Lower leg skin (tissue), 4 donors: ENCODE measurements around the gene GABARAP. TPM values are rescaled to one million over a fixed set of nuclear protein-coding genes. Genes with fewer than 3 reads are reported as not detected.

Source experiments
- DNase-seq, 2 donors: peaks; one replicate each; pipeline ENCODE4 v3.0.0-alpha.2; 2019; ENCODE audit warnings: low spot score in 2 of 2
- H3K4me3 ChIP-seq: fragments of 200-600 bp; sonication (generic); 2 replicates; pipeline ENCODE4 v1.5.1; 2017; ENCODE audit warnings: mild to moderate bottlenecking, low read depth; ENCODE audit not compliant: poor library complexity, severe bottlenecking
- POLR2A ChIP-seq, 2 donors: fragments of 450-650 bp; IDR thresholded peaks; one replicate each; pipeline ENCODE4 v1.6.1; 2016 to 2017; ENCODE audit warnings: antibody characterized with exemption in 2 of 2, mild to moderate bottlenecking in 1 of 2, moderate library complexity in 1 of 2
- WGBS, 2 donors: methylation state at CpG; one replicate each; pipeline ENCODE4 v1.1.5; 2018; 5-methylcytosine and 5-hydroxymethylcytosine counted together
- intact Hi-C: fragments of 100-400 bp; cut with DNase I; formaldehyde crosslinking; loops from one replicate; pipeline ENCODE4 v1.15.0; 2023; ENCODE audit warnings: low total_unique reads
- total RNA-seq, 4 donors: library from RNA; depleted of rRNA; stranded (reverse); fragments of >200 nt; gene quantifications; one replicate each; pipeline ENCODE4 v1.1.0, GENCODE V29; 2016
- TF ChIP-seq, protein P1 (sequence below), 3 donors: fragments of 450-650 bp; IDR thresholded peaks; one replicate each; pipeline ENCODE4 v1.5.1; 2016; ENCODE audit warnings: antibody characterized with exemption in 3 of 3, mild to moderate bottlenecking in 3 of 3, moderate library complexity in 2 of 3

Gene GABARAP
- total RNA-seq, 4 donors from 2014 or later = 253 to 667 (median 538) TPM

DNA sequence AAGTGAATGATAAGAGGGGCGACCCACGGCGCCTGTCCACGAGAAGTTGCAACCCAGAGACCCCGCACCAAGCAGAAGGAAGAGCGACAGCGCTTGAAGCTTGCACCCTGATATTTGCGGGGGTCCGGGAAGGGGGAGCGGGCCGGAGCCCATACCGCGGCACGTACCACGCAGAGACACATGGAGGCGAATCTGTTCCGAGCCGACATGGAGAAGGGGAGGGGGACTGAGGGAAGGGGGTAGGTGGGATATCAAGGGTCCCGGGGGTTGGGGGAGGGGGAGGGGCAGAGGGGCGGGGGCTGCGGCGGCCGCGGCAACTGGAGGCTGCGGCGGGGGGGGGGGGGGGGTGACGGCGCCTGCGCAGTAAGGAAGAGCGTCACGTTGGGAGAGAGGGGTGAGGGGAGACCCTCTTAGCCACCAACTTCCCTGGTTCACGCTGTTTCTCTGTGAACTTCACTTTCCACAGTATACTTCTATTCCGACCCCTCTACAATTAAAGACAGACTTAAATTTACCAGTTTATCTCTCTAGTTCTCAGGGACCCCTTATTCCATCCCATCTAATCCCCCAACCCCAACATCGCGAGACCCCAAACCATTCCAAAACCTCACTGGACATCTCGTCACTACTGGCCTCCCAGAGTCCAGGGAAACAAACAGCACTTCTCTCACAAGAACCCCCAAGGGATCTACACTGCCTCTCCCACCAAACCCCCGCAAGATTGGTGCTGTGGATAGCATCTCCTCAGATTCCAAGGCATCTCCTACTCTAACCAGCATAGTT, 30.6 kb downstream of the GABARAP start:
- no peak for DNase-seq
- H3K4me3 ChIP-seq = no peak overlapping the region
- 21 to 48% methylated on average over 31 to 37 of the region's 37 CpGs for WGBS, 2 donors
- intact Hi-C loops = no loop called here
- no peak for TF ChIP-seq POLR2A (IDR thresholded peaks at IDR 0.05)
- TF ChIP-seq, protein P1, sequence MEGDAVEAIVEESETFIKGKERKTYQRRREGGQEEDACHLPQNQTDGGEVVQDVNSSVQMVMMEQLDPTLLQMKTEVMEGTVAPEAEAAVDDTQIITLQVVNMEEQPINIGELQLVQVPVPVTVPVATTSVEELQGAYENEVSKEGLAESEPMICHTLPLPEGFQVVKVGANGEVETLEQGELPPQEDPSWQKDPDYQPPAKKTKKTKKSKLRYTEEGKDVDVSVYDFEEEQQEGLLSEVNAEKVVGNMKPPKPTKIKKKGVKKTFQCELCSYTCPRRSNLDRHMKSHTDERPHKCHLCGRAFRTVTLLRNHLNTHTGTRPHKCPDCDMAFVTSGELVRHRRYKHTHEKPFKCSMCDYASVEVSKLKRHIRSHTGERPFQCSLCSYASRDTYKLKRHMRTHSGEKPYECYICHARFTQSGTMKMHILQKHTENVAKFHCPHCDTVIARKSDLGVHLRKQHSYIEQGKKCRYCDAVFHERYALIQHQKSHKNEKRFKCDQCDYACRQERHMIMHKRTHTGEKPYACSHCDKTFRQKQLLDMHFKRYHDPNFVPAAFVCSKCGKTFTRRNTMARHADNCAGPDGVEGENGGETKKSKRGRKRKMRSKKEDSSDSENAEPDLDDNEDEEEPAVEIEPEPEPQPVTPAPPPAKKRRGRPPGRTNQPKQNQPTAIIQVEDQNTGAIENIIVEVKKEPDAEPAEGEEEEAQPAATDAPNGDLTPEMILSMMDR (IDR thresholded peaks at IDR 0.05) = no peak

DNA sequence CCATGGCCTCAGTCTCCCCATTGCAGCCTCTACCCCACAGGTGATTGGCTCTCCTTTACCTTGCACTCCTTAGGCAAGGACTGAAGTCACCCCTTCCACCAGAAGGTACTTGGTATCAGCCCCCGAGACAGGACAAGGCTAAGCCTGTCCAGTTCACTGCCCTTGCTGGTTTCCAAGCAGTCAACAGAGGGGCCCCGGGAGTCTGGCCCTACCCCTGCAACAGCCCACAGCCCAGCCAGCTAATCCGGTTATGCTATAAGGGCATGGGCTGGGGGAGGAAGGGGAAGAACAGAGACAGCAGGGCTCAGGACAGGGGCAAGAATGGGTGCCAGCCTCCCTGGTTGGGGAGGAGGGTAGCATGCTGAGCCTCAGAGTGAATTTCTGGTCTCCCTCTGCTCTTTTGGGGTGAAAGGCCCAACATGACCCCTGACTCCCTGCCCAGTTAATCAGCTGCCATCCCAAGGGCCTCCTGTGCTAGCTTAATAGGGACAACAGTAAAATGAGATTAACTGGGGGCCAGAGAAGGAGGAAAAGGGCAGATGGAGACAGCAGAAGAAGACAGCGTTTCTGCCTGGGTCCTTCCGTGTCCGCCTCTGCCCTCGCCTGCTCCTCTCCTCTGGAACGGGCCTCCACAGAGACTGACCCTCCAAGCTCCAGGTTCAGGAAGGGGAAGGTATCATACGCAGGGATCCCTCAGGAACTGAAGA, 33.3 kb downstream of the GABARAP start:
- no peak for DNase-seq
- H3K4me3 ChIP-seq = no peak overlapping the region
- intact Hi-C loops = no loop called here
- 86 to 89% methylated on average over 9 of the region's 9 CpGs for WGBS, 2 donors
- TF ChIP-seq POLR2A (IDR thresholded peaks at IDR 0.05) = no peak
- TF ChIP-seq, protein P1 (IDR thresholded peaks at IDR 0.05) = no peak

DNA sequence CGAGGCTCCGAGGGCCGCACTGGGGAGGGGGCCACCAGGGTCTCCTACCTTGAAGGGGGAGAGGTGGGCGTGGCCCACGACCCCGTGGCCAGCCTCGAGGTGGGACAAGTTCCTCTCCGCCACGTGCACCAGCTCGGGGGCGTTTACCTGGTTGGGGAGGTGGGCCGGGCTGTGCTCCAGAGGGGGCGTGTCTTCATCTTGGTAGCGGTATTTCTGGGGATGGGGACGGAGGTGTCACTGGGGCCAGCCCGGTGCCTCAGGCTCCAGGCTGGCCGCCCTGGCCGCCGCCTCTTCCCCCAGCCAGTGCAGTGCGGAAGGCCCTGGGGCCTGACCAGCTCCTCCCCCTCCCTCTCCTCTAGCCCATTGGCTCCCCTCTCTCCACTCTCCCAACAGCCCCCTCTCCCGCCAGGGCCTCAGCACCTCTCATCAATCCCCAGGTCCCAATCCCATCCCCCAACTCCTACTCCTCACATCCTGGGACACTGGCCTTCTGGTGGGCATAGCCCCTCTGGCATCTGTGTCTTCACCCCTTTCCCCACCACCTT, 34.1 kb downstream of the GABARAP start:
- H3K4me3 ChIP-seq = no peak overlapping the region
- DNase-seq = no peak

DNA sequence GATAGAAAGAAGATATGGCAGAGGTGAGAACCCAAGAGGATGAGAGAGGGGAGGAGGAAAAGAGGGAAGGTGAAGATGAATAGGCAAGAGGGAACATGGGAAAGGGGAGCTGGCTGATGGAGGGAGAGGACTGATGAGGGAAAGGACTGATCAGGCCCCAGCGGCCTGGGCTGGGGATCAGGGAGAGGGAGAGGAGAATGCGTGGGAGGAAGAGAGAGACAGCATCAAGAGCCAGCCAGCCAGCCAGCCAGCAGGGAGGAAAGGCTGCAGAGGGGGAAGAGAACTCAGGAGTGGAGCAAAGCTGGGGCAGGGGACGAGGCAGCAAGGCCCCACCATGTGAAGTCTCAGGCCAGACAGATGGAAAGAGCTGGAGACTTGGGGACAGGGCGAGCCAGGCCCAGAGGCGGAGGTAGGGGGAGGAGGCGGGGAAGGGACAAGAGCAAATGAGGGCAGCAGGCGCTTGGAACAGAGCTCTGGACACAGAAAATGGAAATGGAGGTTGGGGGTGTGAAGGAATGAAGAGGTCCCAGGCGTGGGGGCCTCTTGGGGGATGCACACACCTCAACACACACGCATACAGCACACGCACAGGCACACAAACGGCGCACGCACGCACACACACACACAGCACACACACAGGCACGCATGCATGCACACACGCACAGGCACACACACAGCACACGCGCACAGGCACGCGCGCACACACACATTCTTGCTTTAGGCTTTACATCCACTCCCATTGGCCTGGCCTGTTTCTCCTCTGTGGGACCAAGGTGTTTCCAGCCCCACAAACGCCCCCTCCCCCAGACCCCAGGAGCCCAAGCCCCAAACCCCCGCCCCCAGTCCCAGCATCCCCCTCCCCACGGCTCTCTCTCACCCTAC, 34.9 kb downstream of the GABARAP start:
- 79 to 82% methylated on average over 24 of the region's 24 CpGs for WGBS, 2 donors
- TF ChIP-seq, protein P1 (IDR thresholded peaks at IDR 0.05) = no peak
- TF ChIP-seq POLR2A (IDR thresholded peaks at IDR 0.05) = no peak
- H3K4me3 ChIP-seq = no peak overlapping the region
- intact Hi-C loops = no loop called here
- no peak for DNase-seq

More for the DNA sequence above, 34.1 kb downstream of the GABARAP start:
- TF ChIP-seq POLR2A (IDR thresholded peaks at IDR 0.05) = no peak
- TF ChIP-seq, protein P1 (IDR thresholded peaks at IDR 0.05) = no peak
- WGBS, 2 donors = 64 to 67% methylated on average over 20 of the region's 21 CpGs
- intact Hi-C loops = no loop called here

DNA sequence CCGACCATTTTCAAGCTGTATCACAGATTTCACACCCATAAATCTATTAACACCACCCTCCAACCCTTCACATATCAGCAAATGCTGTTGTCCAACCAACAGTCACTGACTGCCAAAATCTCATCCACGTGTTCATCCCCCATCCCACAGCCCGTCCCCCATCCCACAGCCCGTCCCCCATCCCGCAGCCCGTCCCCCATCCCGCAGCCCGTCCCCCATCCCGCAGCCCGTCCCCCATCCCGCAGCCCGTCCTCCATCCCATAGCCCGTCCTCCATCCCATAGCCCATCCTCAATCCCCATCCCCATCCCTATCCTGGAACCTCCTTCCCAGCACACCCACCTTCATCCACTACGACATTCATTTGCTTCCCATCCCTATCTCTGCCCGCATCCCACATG, 36.7 kb downstream of the GABARAP start:
- WGBS, 2 donors = 51% methylated on average over 15 of the region's 15 CpGs
- TF ChIP-seq, protein P1 (IDR thresholded peaks at IDR 0.05) = no peak
- TF ChIP-seq POLR2A (IDR thresholded peaks at IDR 0.05) = no peak
- intact Hi-C loops = no loop called here
- DNase-seq = no peak
- no peak overlapping the region for H3K4me3 ChIP-seq
